HepG2 (cell line): ENCODE measurements around the gene LOC128125822.
A peak's percentile ranks its signal among the peaks of the same experiment; 100 is the strongest.

ENCODE experiments used
- CEBPB ChIP-seq: IDR thresholded peaks from 2 replicates; pipeline ENCODE4 v1.6.1; 2011; ENCODE audit warnings: low read depth, low read length, improper control_type of control experiment, borderline replicate concordance
- CSRNP1 ChIP-seq: sonication (generic); formaldehyde crosslinking; IDR thresholded peaks from 2 replicates; pipeline ENCODE4 v1.8.1; 2023; ENCODE audit warnings: mild to moderate bottlenecking, missing genetic modification reagents
- DNMT3B ChIP-seq: conservative IDR thresholded peaks from 2 replicates; pipeline ENCODE4 v1.6.1; 2016; ENCODE audit warnings: missing biosample characterization, control low read depth
- FLYWCH1 ChIP-seq: sonication (generic); formaldehyde crosslinking; IDR thresholded peaks from 2 replicates; pipeline ENCODE4 v1.8.1; 2023; ENCODE audit warnings: mild to moderate bottlenecking, missing genetic modification reagents
- HDAC2 ChIP-seq: sonication (generic); formaldehyde crosslinking; IDR thresholded peaks from 2 replicates; pipeline ENCODE4 v1.4.0; 2020; ENCODE audit warnings: missing genetic modification reagents
- HIC2 ChIP-seq: sonication (generic); formaldehyde crosslinking; IDR thresholded peaks from 2 replicates; pipeline ENCODE4 v1.9.0; 2022; ENCODE audit warnings: low read depth, missing genetic modification reagents
- HOXA5 ChIP-seq: sonication (generic); formaldehyde crosslinking; IDR thresholded peaks from 2 replicates; pipeline ENCODE4 v1.4.0; 2020; ENCODE audit warnings: missing genetic modification reagents
- JUND ChIP-seq: sonication (generic); formaldehyde crosslinking; IDR thresholded peaks from 2 replicates; pipeline ENCODE4 v1.8.0; 2022; ENCODE audit warnings: mild to moderate bottlenecking, missing genetic modification reagents
- KDM3A ChIP-seq: IDR thresholded peaks from 2 replicates; pipeline ENCODE4 v1.6.1; 2018; ENCODE audit warnings: low read depth, missing compliant biosample characterization
- MAF1 ChIP-seq: sonication (generic); formaldehyde crosslinking; IDR thresholded peaks from 2 replicates; pipeline ENCODE4 v1.5.0; 2020; ENCODE audit warnings: missing genetic modification reagents, borderline replicate concordance
- NCOA2 ChIP-seq: sonication (generic); formaldehyde crosslinking; IDR thresholded peaks from 2 replicates; pipeline ENCODE4 v1.8.0; 2022; ENCODE audit warnings: inconsistent platforms
- NFE2 ChIP-seq: sonication (generic); formaldehyde crosslinking; IDR thresholded peaks from 2 replicates; pipeline ENCODE4 v1.4.0; 2020; ENCODE audit warnings: missing genetic modification reagents
- NFKBIZ ChIP-seq: IDR thresholded peaks from 2 replicates; pipeline ENCODE4 v1.6.1; 2018; ENCODE audit warnings: missing genetic modification reagents, missing compliant biosample characterization
- NR2F2 ChIP-seq: IDR thresholded peaks from 2 replicates; pipeline ENCODE4 v1.6.1; 2012; ENCODE audit warnings: low read depth, inconsistent platforms, borderline replicate concordance
- PHF20 ChIP-seq: sonication (generic); formaldehyde crosslinking; IDR thresholded peaks from 2 replicates; pipeline ENCODE4 v1.5.0; 2020; ENCODE audit warnings: mild to moderate bottlenecking, missing genetic modification reagents
- PRMT3 ChIP-seq: sonication (generic); formaldehyde crosslinking; IDR thresholded peaks from 2 replicates; pipeline ENCODE4 v1.8.1; 2022; ENCODE audit warnings: low read depth, mild to moderate bottlenecking, moderate library complexity, missing genetic modification reagents, borderline replicate concordance
- RBM22 ChIP-seq: fragments of 200-400 bp; formaldehyde crosslinking; optimal IDR thresholded peaks from 2 replicates; pipeline ENCODE3; 2017; ENCODE audit warnings: mild to moderate bottlenecking, low read length, moderate library complexity
- SALL2 ChIP-seq: sonication (generic); formaldehyde crosslinking; IDR thresholded peaks from 2 replicates; pipeline ENCODE4 v1.8.1; 2023; ENCODE audit warnings: mild to moderate bottlenecking, missing genetic modification reagents, inconsistent platforms
- SOX13 ChIP-seq, 3 experiments: fragments of 450-650 bp in 1 of 3; sonication (generic) in 1 of 3; formaldehyde crosslinking in 1 of 3; IDR thresholded peaks in 2 of 3; conservative IDR thresholded peaks in 1 of 3; 2 replicates each; pipeline versions ENCODE4 v1.5.0 to v1.6.1; 2016 to 2020; ENCODE audit warnings: antibody characterized with exemption in 1 of 3, mild to moderate bottlenecking in 1 of 3, missing compliant biosample characterization in 1 of 3, missing genetic modification reagents in 1 of 3, moderate library complexity in 1 of 3
- TP53 ChIP-seq: sonication (generic); formaldehyde crosslinking; conservative IDR thresholded peaks from 2 replicates; pipeline ENCODE4 v1.4.0; 2020; ENCODE audit warnings: missing genetic modification reagents
- ZNF20 ChIP-seq: sonication (generic); formaldehyde crosslinking; IDR thresholded peaks from 2 replicates; pipeline ENCODE4 v1.4.0; 2020; ENCODE audit warnings: mild to moderate bottlenecking, moderate library complexity, missing genetic modification reagents
- ZNF256 ChIP-seq: sonication (generic); formaldehyde crosslinking; conservative IDR thresholded peaks from 2 replicates; pipeline ENCODE4 v1.4.0; 2020; ENCODE audit warnings: missing genetic modification reagents
- ZNF430 ChIP-seq: sonication (generic); formaldehyde crosslinking; IDR thresholded peaks from 2 replicates; pipeline ENCODE4 v1.9.0; 2021; ENCODE audit warnings: mild to moderate bottlenecking, missing genetic modification reagents
- ZNF605 ChIP-seq: sonication (generic); formaldehyde crosslinking; IDR thresholded peaks from 2 replicates; pipeline ENCODE4 v1.8.0; 2022; ENCODE audit warnings: mild to moderate bottlenecking, missing genetic modification reagents
- ZNF724P ChIP-seq: sonication (generic); formaldehyde crosslinking; IDR thresholded peaks from 2 replicates; pipeline ENCODE4 v1.8.0; 2022; ENCODE audit warnings: missing genetic modification reagents, borderline replicate concordance
- ZNF792 ChIP-seq: IDR thresholded peaks from 2 replicates; pipeline ENCODE4 v1.6.1; 2016
- TF ChIP-seq, protein P1 (sequence below): sonication (generic); formaldehyde crosslinking; IDR thresholded peaks from 2 replicates; pipeline ENCODE4 v1.4.0; 2020; ENCODE audit warnings: missing genetic modification reagents

The LOC128125822 gene

GRCh38 chr6:63571361-63572043, 778 bp upstream of the LOC128125822 start (continued):
- peak; percentile 56; the same call in 1 of the 2 replicates for TF ChIP-seq HIC2
- TF ChIP-seq ZNF724P = 0 out of 2 replicates have a peak, but pooled peaks have one; percentile 5
- peak; percentile 88; the same call in 1 of the 2 replicates for TF ChIP-seq ZNF605
- no peak for TF ChIP-seq ZNF20 (CRISPR knock-in tag)
- TF ChIP-seq SALL2 (CRISPR knock-in tag) = peak; percentile 3; the same call in 1 of the 2 replicates
- TF ChIP-seq KDM3A (CRISPR knock-in tag) = 0 out of 2 replicates have a peak, but pooled peaks have one; percentile 2
- 0 out of 2 replicates have a peak, but pooled peaks have one; percentile 9 for TF ChIP-seq NFKBIZ (CRISPR knock-in tag)
- TF ChIP-seq NFE2 (CRISPR knock-in tag) = no peak
- 0 out of 2 replicates have a peak, but pooled peaks have one; percentile 36 for TF ChIP-seq CSRNP1
- TF ChIP-seq NR2F2 = peak; percentile 23; the same call in 1 of the 2 replicates
- TF ChIP-seq ZNF256 (CRISPR knock-in tag) = 0 out of 2 replicates have a peak, but pooled peaks have one; percentile 32
- peak; percentile 73; the same call in 1 of the 2 replicates for TF ChIP-seq DNMT3B
- TF ChIP-seq SOX13 (IDR thresholded peaks at IDR 0.05) = no peak
- TF ChIP-seq SOX13 (CRISPR knock-in tag; conservative IDR thresholded peaks at IDR 0.05 in 1 of 2, IDR thresholded peaks at IDR 0.05 in 1 of 2) = peak in 1 of 2 experiments; percentile 69; a peak in 1 of 4 replicates
- TF ChIP-seq PHF20 (CRISPR knock-in tag) = 0 out of 2 replicates have a peak, but pooled peaks have one; percentile 4
- TF ChIP-seq HDAC2 = peak; percentile 39; the same call in 1 of the 2 replicates
- peak; percentile 97 for TF ChIP-seq CEBPB
- TF ChIP-seq, protein P1, sequence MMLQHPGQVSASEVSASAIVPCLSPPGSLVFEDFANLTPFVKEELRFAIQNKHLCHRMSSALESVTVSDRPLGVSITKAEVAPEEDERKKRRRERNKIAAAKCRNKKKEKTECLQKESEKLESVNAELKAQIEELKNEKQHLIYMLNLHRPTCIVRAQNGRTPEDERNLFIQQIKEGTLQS (CRISPR knock-in tag) = peak; percentile 78
- peak; percentile 75; the same call in 1 of the 2 replicates for TF ChIP-seq PRMT3 (CRISPR knock-in tag)
- TF ChIP-seq NCOA2 (CRISPR knock-in tag) = 0 out of 2 replicates have a peak, but pooled peaks have one; percentile 25
- 0 out of 2 replicates have a peak, but pooled peaks have one; percentile 63 for TF ChIP-seq JUND (CRISPR knock-in tag)
- peak; percentile 78; the same call in 1 of the 2 replicates for TF ChIP-seq TP53 (CRISPR knock-in tag)
- TF ChIP-seq MAF1 (CRISPR knock-in tag) = 0 out of 2 replicates have a peak, but pooled peaks have one; percentile 39
- peak; percentile 86; the same call in 1 of the 2 replicates for TF ChIP-seq FLYWCH1 (CRISPR knock-in tag)
- peak; percentile 63 for TF ChIP-seq HOXA5 (CRISPR knock-in tag)
- TF ChIP-seq ZNF792 (CRISPR knock-in tag) = 0 out of 2 replicates have a peak, but pooled peaks have one; percentile 1
- peak; percentile 70 for TF ChIP-seq RBM22
- TF ChIP-seq ZNF430 (CRISPR knock-in tag) = peak; percentile 21; the same call in 1 of the 2 replicates
